Measurements from ENCODE around the gene PSME3. TPM values are rescaled to one million over a fixed set of nuclear protein-coding genes. Genes with fewer than 3 reads are reported as not detected.
A peak's percentile ranks its signal among the peaks of the same experiment; 100 is the strongest.
"Not testable (repeated sequence)": the region's sequence is repeated elsewhere in the genome, so short reads cannot be mapped to it uniquely, and the experiment has no call there.

PSME3 gene
- total RNA-seq, 1 donor from 2014 or later = 70.0 TPM

DNA sequence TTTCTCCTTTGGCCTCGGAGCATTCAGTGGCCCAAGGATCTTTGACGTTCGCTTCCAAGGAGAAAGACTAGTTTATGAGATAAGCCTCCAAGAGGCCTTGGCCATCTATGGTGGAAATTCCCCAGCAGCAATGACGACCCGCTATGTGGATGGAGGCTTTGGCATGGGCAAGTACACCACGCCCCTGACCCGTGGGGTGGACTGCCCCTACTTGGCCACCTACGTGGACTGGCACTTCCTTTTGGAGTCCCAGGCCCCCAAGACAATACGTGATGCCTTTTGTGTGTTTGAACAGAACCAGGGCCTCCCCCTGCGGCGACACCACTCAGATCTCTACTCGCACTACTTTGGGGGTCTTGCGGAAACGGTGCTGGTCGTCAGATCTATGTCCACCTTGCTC is 19.2 kb downstream of the PSME3 start:
- Histone ChIP-seq H3K9me3 (no peaks in the 10 kb centered on the region), H3K4me1 (peaks cover 16% of the 10 kb centered on the region), H3K27me3 (no peaks in the 10 kb centered on the region), H3K27ac (peak overlapping the region; percentile 44), H3K4me3 (peak overlapping the region; percentile 42 to 44), H3K36me3 (no peaks in the 10 kb centered on the region)
- DNase-seq (ENCODE audit: extremely low spot score in 2 of 2) = no peak
- TF ChIP-seq, protein P1, sequence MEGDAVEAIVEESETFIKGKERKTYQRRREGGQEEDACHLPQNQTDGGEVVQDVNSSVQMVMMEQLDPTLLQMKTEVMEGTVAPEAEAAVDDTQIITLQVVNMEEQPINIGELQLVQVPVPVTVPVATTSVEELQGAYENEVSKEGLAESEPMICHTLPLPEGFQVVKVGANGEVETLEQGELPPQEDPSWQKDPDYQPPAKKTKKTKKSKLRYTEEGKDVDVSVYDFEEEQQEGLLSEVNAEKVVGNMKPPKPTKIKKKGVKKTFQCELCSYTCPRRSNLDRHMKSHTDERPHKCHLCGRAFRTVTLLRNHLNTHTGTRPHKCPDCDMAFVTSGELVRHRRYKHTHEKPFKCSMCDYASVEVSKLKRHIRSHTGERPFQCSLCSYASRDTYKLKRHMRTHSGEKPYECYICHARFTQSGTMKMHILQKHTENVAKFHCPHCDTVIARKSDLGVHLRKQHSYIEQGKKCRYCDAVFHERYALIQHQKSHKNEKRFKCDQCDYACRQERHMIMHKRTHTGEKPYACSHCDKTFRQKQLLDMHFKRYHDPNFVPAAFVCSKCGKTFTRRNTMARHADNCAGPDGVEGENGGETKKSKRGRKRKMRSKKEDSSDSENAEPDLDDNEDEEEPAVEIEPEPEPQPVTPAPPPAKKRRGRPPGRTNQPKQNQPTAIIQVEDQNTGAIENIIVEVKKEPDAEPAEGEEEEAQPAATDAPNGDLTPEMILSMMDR (IDR thresholded peaks at IDR 0.05) = no peak
- TF ChIP-seq POLR2A (IDR thresholded peaks at IDR 0.05) = no peak
- TF ChIP-seq POLR2AphosphoS5 (IDR thresholded peaks at IDR 0.05; ENCODE audit: insufficient read depth in 1 of 2, low read depth in 1 of 2) = no peak
- intact Hi-C loops (cut with DNase I) = no loop called here

DNA sequence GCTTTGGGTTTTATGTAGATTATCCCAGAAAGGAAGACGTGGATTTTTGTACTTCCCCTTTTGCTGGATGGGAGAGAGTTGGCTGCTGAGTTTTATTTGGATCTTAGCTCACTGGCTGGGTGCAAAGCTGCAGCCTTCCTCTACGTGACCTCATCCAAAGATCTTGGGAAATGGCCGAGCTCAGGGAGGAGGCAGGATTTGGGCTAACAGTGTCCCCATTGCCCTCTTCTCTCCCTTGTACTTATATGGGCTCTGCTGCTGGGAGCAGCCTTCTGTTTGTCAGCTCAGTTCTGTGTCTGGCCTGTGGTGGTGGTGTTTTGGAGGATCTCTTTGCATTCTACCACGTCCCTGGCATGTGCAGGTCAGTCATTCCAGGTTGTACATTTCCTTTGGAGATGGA is 19.8 kb downstream of the PSME3 start:
- no peak for DNase-seq (ENCODE audit: extremely low spot score in 2 of 2)
- intact Hi-C loops (cut with DNase I) = no loop called here
- Histone ChIP-seq H3K27me3 (no peaks in the 10 kb centered on the region), H3K27ac (peak overlapping the region; percentile 44), H3K4me3 (peak overlapping the region; percentile 42 to 44), H3K9me3 (no peaks in the 10 kb centered on the region), H3K36me3 (no peaks in the 10 kb centered on the region), H3K4me1 (peaks cover 16% of the 10 kb centered on the region)
- TF ChIP-seq POLR2AphosphoS5 (IDR thresholded peaks at IDR 0.05; ENCODE audit: insufficient read depth in 1 of 2, low read depth in 1 of 2) = no peak
- TF ChIP-seq, protein P1 (IDR thresholded peaks at IDR 0.05) = no peak
- no peak for TF ChIP-seq POLR2A (IDR thresholded peaks at IDR 0.05)

DNA sequence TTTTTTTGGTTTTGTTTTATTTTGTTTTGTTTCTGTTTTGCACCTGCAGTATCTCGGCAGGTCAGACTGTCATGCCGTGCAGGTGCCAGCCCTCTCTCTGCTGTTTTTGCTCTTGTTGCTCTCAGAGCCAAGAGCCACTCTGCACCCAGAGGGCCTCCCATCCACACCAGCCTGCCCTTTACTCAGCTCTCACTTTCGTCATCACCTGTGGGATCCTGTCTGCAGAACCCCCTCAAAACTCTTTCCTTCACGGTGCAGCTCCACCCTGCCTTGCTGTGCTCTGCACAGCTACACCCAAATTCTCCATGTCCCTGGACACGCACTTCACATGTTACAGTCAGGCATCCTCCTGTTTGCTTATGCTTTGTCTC is 20.4 kb downstream of the PSME3 start:
- H3K9me3 ChIP-seq = no peaks in the 10 kb centered on the region
- H3K4me1 ChIP-seq = peaks cover 16% of the 10 kb centered on the region
- no peaks in the 10 kb centered on the region for H3K36me3 ChIP-seq
- intact Hi-C loops (cut with DNase I) = no loop called here
- TF ChIP-seq, protein P1 (IDR thresholded peaks at IDR 0.05) = no peak
- TF ChIP-seq POLR2A (IDR thresholded peaks at IDR 0.05) = no peak
- no peak for TF ChIP-seq POLR2AphosphoS5 (IDR thresholded peaks at IDR 0.05; ENCODE audit: insufficient read depth in 1 of 2, low read depth in 1 of 2)
- no peaks in the 10 kb centered on the region for H3K27me3 ChIP-seq
- H3K27ac ChIP-seq = peak overlapping the region; percentile 44
- no peak for DNase-seq (ENCODE audit: extremely low spot score in 2 of 2)
- H3K4me3 ChIP-seq = peak overlapping the region; percentile 42 to 44

DNA sequence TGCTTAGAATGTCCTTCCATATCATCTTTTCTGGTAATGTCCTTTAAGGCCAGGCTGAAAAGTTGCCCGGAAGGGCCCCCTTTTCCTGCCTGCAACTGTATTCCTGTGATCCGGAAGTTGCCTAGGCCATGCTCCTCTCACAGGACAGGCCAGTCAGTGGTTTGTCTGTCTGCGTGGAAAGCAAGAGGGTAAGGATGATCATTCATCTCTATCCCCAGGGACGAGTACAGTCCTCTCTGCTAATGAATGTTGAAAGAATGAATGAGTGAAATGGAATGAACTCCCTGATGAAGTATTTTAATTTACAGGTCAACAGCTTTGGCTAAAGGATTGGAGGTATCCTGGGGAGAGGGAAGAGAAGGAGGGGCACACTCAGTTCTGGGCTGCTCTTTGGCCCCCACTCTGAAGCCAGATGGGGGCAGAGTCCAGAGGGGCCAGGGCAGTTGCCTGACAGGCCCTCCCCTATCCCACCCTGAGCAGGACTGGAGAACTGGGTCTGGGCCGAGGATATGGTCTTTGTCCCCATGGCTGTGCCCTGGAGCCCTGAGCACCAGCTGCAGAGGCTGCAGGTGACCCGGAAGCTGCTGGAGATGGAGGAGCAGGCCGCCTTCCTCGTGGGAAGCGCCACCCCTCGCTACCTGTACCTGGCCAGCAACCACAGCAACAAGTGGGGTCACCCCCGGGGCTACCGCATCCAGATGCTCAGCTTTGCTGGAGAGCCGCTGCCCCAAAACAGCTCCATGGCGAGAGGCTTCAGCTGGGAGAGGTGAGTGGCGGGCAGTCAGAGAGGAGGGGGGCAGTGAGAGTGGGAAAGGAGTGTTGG is 21.0 kb downstream of the PSME3 start:
- intact Hi-C loops (cut with DNase I) = no loop called here
- no peak for DNase-seq (ENCODE audit: extremely low spot score in 2 of 2)
- TF ChIP-seq, protein P1 (IDR thresholded peaks at IDR 0.05) = no peak
- TF ChIP-seq POLR2A (IDR thresholded peaks at IDR 0.05) (no peak), POLR2AphosphoS5 (IDR thresholded peaks at IDR 0.05; ENCODE audit: insufficient read depth in 1 of 2, low read depth in 1 of 2) (no peak)
- H3K36me3 ChIP-seq = no peaks in the 10 kb centered on the region
- no peaks in the 10 kb centered on the region for H3K9me3 ChIP-seq
- no peak overlapping the region for H3K27ac ChIP-seq
- no peaks in the 10 kb centered on the region for H3K27me3 ChIP-seq
- peak overlapping the region; percentile 42 to 44 for H3K4me3 ChIP-seq
- peaks cover 16% of the 10 kb centered on the region for H3K4me1 ChIP-seq

DNA sequence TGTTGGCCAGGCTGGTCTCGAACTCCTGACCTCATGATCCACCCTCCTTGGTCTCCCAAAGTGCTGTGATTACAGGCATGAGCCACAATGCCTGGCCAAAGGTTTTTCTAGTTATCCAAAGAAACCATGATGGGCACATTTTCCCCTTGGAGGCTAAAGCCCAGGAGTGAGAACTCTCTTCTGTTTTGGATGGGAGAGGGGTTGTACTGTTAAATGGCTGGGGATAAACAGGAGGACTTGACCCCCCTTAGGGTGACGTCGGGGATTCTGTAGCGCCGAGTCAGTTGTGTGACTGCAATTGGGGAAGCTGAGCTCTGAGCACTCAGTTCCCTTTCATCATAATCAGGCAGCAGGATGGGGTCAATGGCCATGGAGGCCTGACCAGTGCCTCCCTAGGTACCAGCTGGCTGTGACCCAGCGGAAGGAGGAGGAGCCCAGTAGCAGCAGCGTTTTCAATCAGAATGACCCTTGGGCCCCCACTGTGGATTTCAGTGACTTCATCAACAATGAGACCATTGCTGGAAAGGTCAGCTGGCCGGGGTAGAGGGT is 21.9 kb downstream of the PSME3 start:
- H3K4me3 ChIP-seq = no peak overlapping the region

DNA sequence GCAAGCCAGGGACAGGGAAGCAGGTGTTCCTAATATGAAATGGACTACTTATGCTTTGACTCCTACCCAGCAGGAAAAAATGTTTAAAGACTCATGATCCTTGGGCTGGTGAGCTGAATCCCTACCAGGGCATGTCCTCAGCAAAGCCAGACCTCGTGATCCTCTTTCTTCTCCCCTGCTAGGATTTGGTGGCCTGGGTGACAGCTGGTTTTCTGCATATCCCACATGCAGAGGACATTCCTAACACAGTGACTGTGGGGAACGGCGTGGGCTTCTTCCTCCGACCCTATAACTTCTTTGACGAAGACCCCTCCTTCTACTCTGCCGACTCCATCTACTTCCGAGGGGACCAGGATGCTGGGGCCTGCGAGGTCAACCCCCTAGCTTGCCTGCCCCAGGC is 22.9 kb downstream of the PSME3 start:
- intact Hi-C loops (cut with DNase I); DNase-seq (ENCODE audit: extremely low spot score in 2 of 2); H3K36me3 ChIP-seq; H3K27me3 ChIP-seq; H3K27ac ChIP-seq; H3K4me3 ChIP-seq; H3K4me1 ChIP-seq; H3K9me3 ChIP-seq: not testable (repeated sequence)

More for the DNA sequence above, 21.9 kb downstream of the PSME3 start:
- Histone ChIP-seq H3K9me3 (no peaks in the 10 kb centered on the region), H3K27ac (no peak overlapping the region), H3K4me1 (peaks cover 9% of the 10 kb centered on the region), H3K36me3 (no peaks in the 10 kb centered on the region), H3K27me3 (no peaks in the 10 kb centered on the region)
- intact Hi-C loops (cut with DNase I) = no loop called here
- DNase-seq (ENCODE audit: extremely low spot score in 2 of 2) = no peak
- TF ChIP-seq POLR2A (IDR thresholded peaks at IDR 0.05) = no peak
- TF ChIP-seq, protein P1 (IDR thresholded peaks at IDR 0.05) = no peak

DNA sequence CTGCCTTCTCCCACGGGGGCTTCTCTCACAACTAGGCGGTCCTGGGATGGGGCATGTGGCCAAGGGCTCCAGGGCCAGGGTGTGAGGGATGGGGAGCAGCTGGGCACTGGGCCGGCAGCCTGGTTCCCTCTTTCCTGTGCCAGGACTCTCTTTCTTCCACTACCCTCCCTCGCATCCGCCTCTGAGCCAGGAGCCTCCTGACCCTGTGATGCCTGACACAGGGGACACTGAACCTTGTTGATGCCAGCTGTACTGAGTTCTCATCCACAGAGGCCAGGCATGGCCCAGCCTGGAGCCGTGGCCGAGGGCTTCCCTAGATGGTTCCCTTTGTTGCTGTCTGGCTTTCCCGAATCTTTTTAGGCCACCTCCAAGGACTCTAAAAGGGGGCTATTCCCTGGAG is 23.3 kb downstream of the PSME3 start:
- H3K27ac ChIP-seq = not testable (repeated sequence)

More for the DNA sequence above, 23.3 kb downstream of the PSME3 start:
- H3K4me3 ChIP-seq; H3K36me3 ChIP-seq; H3K27me3 ChIP-seq; H3K4me1 ChIP-seq; intact Hi-C loops (cut with DNase I); H3K9me3 ChIP-seq; DNase-seq (ENCODE audit: extremely low spot score in 2 of 2): not testable (repeated sequence)

All from vagina (tissue), 2 donors.